ENCODE data around the gene BIK. TPM values are rescaled to one million over a fixed set of nuclear protein-coding genes. Genes with fewer than 3 reads are reported as not detected.

The BIK gene
- total RNA-seq, 1 donor from 2014 or later, result not detected

DNA sequence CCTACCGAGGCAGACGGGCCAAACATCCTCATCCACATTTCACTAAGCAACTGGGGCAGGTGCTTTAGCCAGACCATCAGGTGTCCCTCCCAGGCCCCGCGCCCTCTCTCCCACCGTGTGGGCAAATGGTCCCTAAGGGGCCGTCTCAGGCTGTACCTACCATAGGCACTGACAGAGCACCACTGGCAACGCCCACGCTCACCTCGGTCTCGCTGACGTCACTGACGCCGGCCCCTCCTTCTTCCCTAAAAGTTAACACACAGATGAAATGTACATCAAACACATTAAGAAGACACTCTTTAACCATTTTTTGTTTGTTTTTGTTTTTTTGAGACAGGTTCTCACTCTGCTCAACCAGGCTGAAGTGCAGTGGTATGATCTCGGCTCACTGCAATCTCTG is 30.8 kb upstream of the BIK start:
- Histone ChIP-seq H3K4me1 (no peaks in the 10 kb centered on the region), H3K4me3 (no peak overlapping the region), H3K36me3 (no peaks in the 10 kb centered on the region), H3K27me3 (no peaks in the 10 kb centered on the region), H3K27ac (no peak overlapping the region), H3K9me3 (no peaks in the 10 kb centered on the region)
- TF ChIP-seq, protein P1, sequence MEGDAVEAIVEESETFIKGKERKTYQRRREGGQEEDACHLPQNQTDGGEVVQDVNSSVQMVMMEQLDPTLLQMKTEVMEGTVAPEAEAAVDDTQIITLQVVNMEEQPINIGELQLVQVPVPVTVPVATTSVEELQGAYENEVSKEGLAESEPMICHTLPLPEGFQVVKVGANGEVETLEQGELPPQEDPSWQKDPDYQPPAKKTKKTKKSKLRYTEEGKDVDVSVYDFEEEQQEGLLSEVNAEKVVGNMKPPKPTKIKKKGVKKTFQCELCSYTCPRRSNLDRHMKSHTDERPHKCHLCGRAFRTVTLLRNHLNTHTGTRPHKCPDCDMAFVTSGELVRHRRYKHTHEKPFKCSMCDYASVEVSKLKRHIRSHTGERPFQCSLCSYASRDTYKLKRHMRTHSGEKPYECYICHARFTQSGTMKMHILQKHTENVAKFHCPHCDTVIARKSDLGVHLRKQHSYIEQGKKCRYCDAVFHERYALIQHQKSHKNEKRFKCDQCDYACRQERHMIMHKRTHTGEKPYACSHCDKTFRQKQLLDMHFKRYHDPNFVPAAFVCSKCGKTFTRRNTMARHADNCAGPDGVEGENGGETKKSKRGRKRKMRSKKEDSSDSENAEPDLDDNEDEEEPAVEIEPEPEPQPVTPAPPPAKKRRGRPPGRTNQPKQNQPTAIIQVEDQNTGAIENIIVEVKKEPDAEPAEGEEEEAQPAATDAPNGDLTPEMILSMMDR (IDR thresholded peaks at IDR 0.05), result no peak
- no peak for DNase-seq (ENCODE audit: low spot score in 2 of 2)
- intact Hi-C loops (cut with DNase I), result loop anchor here (10.0 kb wide), 1 partner anchor 425 kb away; no protein-coding TSS in a partner anchor

DNA sequence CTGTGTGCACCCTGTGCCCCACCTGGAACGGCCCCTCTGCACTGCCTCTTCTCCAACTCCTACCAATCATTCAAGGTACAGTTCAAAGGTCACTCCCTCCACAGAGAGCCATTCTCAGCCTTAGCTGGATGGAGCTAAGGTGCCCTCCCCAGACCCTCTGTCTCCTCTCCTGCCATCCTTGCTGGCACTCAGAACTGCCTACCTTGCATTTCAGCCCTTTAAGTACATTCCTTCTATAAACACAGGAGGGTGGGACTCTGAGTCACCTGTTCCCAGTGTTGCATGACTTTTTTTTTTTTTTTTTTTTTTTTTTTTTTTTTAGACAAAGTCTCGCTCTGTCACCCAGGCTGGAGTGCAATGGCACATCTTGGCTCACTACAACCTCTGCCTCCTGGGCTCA is 29.9 kb upstream of the BIK start:
- Histone ChIP-seq H3K9me3 (no peaks in the 10 kb centered on the region), H3K4me1 (no peaks in the 10 kb centered on the region), H3K27ac (no peak overlapping the region), H3K36me3 (no peaks in the 10 kb centered on the region), H3K27me3 (no peaks in the 10 kb centered on the region), H3K4me3 (no peak overlapping the region)
- DNase-seq (ENCODE audit: low spot score in 2 of 2), result no peak
- intact Hi-C loops (cut with DNase I), result loop anchor here (10.0 kb wide), 1 partner anchor 426 kb away; no protein-coding TSS in a partner anchor
- TF ChIP-seq, protein P1 (IDR thresholded peaks at IDR 0.05), result no peak

DNA sequence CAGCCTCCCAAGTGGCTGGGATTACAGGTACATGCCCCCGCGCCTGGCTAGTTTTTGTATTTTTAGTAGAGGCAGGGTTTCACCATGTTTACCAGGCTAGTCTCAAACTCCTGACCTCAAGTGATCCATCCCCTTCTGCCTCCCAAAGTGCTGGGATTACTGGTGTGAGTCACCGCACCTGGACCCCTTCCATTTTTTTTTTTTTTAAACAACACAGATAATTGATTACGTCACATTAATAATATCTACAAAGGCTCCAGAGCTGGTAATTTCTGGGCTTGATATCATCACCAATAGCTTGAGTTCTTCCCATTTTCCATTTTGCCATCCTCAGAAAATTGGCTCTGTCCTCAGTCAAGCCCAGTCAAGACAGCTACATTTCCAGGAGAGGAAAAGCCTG is 28.6 kb upstream of the BIK start:
- DNase-seq (ENCODE audit: low spot score in 2 of 2), result no peak
- Histone ChIP-seq H3K36me3 (no peaks in the 10 kb centered on the region), H3K27me3 (no peaks in the 10 kb centered on the region), H3K27ac (no peak overlapping the region), H3K9me3 (no peaks in the 10 kb centered on the region), H3K4me1 (no peaks in the 10 kb centered on the region), H3K4me3 (no peak overlapping the region)
- TF ChIP-seq, protein P1 (IDR thresholded peaks at IDR 0.05), result no peak
- intact Hi-C loops (cut with DNase I), result loop anchor here (10.0 kb wide), 1 partner anchor 427 kb away; no protein-coding TSS in a partner anchor

DNA sequence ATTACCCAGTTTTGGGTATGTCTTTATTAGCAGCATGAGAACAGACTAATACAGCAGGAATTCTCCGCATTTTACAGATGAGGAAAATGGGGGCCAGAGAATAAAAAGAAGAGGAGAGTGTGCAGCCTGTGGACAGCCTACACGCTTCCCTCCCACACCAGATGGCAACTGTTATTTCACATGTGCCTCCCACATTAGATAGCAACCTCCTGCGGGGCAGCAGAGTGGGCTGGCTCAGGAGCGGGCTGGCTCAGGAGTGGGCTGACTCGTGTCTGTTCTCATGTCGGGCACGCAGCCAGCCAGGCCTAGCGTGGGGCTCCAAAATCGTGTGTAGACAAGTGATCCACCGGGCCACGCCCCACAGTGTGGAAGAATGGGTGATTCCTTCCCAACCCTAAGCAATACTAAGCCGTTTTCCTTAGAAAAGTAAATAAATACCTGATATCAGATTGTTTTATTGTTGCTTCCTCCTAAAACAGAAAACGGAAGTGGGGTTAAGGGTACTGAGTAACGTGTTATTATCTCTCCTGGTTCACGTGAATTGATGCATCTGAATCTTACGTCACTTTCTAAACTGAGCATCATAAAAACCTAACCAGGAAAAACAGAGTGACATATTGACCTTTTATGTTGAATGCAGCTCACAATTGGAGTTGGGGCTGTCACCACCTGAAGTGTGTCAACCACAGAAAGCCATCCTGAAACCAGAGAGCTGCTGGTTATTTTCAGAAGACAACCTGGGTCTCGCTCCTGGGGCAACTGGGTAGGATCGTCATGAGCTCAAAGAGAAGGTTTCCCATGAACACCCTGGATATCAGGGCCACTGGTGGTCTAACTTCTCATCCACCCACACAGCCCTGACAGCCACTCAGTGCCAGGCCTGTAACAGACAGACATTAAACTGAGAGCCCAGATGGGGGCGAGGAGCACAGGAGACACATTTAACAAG is 24.6 kb upstream of the BIK start:
- no peaks in the 10 kb centered on the region for H3K36me3 ChIP-seq
- intact Hi-C loops (cut with DNase I), result loop anchor here (10.0 kb wide), 1 partner anchor 431 kb away; no protein-coding TSS in a partner anchor
- DNase-seq (ENCODE audit: low spot score in 2 of 2), result no peak
- TF ChIP-seq, protein P1 (IDR thresholded peaks at IDR 0.05), result no peak
- no peaks in the 10 kb centered on the region for H3K27me3 ChIP-seq
- no peak overlapping the region for H3K27ac ChIP-seq
- H3K9me3 ChIP-seq, result no peaks in the 10 kb centered on the region
- no peak overlapping the region for H3K4me3 ChIP-seq
- no peaks in the 10 kb centered on the region for H3K4me1 ChIP-seq

DNA sequence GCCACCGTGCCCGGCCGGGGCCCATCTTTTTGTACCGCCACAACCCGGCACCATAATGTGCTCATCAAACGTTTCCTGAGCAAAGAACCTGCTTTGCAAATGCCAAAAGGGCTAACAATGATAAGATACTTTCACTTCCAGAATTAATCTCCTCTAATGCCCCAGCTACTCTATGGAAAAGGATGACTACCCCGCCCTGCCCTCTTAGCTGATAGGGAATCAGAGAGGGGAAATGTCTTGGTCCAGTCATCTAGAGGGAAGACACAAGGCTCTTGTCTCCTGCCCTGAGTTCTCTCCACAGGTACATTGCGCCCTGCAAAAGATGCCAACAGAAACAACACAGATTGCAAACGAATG is 21.9 kb upstream of the BIK start:
- Histone ChIP-seq H3K4me1 (no peaks in the 10 kb centered on the region), H3K27ac (no peak overlapping the region), H3K9me3 (no peaks in the 10 kb centered on the region), H3K27me3 (no peaks in the 10 kb centered on the region), H3K4me3 (peak overlapping the region; percentile 61 to 85), H3K36me3 (no peaks in the 10 kb centered on the region)
- no peak for DNase-seq (ENCODE audit: low spot score in 2 of 2)
- intact Hi-C loops (cut with DNase I), result loop anchor here (10.0 kb wide), 1 partner anchor 434 kb away; no protein-coding TSS in a partner anchor
- TF ChIP-seq, protein P1 (IDR thresholded peaks at IDR 0.05), result no peak
